Measurements from ENCODE around the gene TGFBRAP1. TPM values are rescaled to one million over a fixed set of nuclear protein-coding genes. Genes with fewer than 3 reads are reported as not detected.
"Not testable (repeated sequence)": the region's sequence is repeated elsewhere in the genome, so short reads cannot be mapped to it uniquely, and the experiment has no call there.

Gene TGFBRAP1
- total and polyA plus RNA-seq, 2 donors from 2014 or later = 6.7 to 25.8 TPM

DNA sequence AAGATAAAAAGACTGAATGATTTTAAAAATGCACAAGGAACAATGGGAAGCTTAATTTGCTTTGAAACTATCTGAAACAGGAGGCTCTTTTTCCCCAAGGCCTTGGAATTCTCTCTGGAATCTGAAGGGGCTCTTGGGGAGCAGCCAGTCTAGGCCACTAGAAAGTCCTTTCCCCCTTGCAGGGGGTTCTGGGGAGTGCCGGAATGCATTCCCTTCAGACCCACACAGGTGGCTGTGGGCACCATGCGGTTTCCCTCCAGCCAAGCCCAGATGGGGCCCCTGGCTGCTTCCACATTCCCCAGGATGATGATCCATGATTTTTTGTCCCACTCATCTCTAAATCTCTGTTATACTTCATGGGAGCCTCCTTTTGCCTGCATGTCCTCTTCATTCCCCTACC is 77.3 kb downstream of the TGFBRAP1 start:
- H3K27ac ChIP-seq (ENCODE audit: low read depth in 2 of 2, low read length in 2 of 2) = no peak overlapping the region

DNA sequence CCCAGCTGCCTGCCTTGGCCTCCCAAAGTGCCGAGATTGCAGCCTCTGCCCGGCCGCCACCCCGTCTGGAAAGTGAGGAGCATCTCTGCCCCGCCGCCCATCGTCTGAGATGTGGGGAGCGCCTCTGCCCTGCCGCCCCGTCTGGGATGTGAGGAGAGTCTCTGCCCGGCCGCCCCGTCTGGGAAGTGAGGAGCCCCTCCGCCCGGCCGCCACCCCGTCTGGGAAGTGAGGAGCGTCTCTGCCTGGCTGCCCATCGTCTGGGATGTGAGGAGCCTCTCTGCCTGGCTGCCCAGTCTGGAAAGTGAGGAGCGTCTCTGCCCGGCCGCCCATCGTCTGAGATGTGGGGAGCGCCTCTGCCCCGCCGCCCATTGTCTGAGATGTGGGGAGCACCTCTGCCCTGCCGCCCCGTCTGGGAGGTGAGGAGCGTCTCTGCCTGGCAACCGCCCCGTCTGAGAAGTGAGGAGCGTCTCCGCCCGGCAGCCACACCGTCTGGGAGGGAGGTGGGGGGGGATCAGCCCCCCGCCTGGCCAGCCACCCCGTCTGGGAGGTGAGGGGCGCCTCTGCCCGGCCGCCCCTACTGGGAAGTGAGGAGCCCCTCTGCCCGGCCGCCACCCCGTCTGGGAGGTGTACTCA is 78.4 kb downstream of the TGFBRAP1 start:
- intact Hi-C loops (cut with DNase I); H3K4me1 ChIP-seq (ENCODE audit: control insufficient read depth in 2 of 3, insufficient read depth in 2 of 3, low read depth in 1 of 3, low read length in 3 of 3); H3K36me3 ChIP-seq (ENCODE audit: control insufficient read depth in 2 of 3, insufficient read depth in 3 of 3, low read length in 3 of 3); H3K9me3 ChIP-seq (ENCODE audit: control insufficient read depth in 2 of 3, insufficient read depth in 1 of 3, low read length in 3 of 3); FAIRE-seq; H3K9ac ChIP-seq (ENCODE audit: low read length in 3 of 3); DNase-seq; H3K27me3 ChIP-seq (ENCODE audit: control insufficient read depth, insufficient read depth, low read length); H3K4me3 ChIP-seq (ENCODE audit: low read length in 3 of 3); H3K27ac ChIP-seq (ENCODE audit: low read depth in 2 of 2, low read length in 2 of 2): not testable (repeated sequence)

More for the DNA sequence above, 77.3 kb downstream of the TGFBRAP1 start:
- Histone ChIP-seq H3K4me1 (ENCODE audit: control insufficient read depth in 2 of 3, insufficient read depth in 2 of 3, low read depth in 1 of 3, low read length in 3 of 3) (no peaks in the 10 kb centered on the region), H3K4me3 (ENCODE audit: low read length in 3 of 3) (no peak overlapping the region), H3K27me3 (ENCODE audit: control insufficient read depth, insufficient read depth, low read length) (no peaks in the 10 kb centered on the region), H3K9ac (ENCODE audit: low read length in 3 of 3) (no peak overlapping the region), H3K36me3 (ENCODE audit: control insufficient read depth in 2 of 3, insufficient read depth in 3 of 3, low read length in 3 of 3) (no peaks in the 10 kb centered on the region), H3K9me3 (ENCODE audit: control insufficient read depth in 2 of 3, insufficient read depth in 1 of 3, low read length in 3 of 3) (no peaks in the 10 kb centered on the region)
- TF ChIP-seq, protein P1, sequence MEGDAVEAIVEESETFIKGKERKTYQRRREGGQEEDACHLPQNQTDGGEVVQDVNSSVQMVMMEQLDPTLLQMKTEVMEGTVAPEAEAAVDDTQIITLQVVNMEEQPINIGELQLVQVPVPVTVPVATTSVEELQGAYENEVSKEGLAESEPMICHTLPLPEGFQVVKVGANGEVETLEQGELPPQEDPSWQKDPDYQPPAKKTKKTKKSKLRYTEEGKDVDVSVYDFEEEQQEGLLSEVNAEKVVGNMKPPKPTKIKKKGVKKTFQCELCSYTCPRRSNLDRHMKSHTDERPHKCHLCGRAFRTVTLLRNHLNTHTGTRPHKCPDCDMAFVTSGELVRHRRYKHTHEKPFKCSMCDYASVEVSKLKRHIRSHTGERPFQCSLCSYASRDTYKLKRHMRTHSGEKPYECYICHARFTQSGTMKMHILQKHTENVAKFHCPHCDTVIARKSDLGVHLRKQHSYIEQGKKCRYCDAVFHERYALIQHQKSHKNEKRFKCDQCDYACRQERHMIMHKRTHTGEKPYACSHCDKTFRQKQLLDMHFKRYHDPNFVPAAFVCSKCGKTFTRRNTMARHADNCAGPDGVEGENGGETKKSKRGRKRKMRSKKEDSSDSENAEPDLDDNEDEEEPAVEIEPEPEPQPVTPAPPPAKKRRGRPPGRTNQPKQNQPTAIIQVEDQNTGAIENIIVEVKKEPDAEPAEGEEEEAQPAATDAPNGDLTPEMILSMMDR (IDR thresholded peaks at IDR 0.05; ENCODE audit: borderline replicate concordance, extremely low read depth, insufficient read depth) = no peak
- DNase-seq (no peak), FAIRE-seq (no peak)
- intact Hi-C loops (cut with DNase I) = no loop called here

DNA sequence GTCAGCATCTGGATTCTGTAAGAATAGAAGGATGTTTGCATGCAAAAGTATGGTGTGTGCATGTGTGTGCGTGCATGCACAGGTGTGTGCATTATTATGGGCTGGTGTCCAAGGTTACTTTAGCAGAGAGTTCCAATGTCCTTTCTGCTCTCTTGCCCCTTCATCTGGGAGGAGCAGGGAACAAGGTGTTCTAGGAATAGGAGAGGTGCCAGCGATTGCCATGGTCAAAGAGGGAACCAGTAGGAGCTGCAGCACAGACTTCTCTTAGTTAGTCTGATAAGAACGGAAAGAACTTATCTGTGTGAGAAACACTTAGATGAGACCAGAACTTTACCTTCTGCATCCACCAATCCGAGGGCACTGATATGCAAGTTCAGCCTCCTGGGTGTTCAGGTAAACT is 79.6 kb downstream of the TGFBRAP1 start:
- H3K4me3 ChIP-seq (ENCODE audit: low read length in 3 of 3) = no peak overlapping the region
- no peak overlapping the region for H3K27ac ChIP-seq (ENCODE audit: low read depth in 2 of 2, low read length in 2 of 2)
- no peaks in the 10 kb centered on the region for H3K4me1 ChIP-seq (ENCODE audit: control insufficient read depth in 2 of 3, insufficient read depth in 2 of 3, low read depth in 1 of 3, low read length in 3 of 3)
- H3K9ac ChIP-seq (ENCODE audit: low read length in 3 of 3) = no peak overlapping the region
- intact Hi-C loops (cut with DNase I) = no loop called here
- DNase-seq (no peak), FAIRE-seq (no peak)
- no peaks in the 10 kb centered on the region for H3K9me3 ChIP-seq (ENCODE audit: control insufficient read depth in 2 of 3, insufficient read depth in 1 of 3, low read length in 3 of 3)
- TF ChIP-seq, protein P1 (IDR thresholded peaks at IDR 0.05; ENCODE audit: borderline replicate concordance, extremely low read depth, insufficient read depth) = no peak
- H3K36me3 ChIP-seq (ENCODE audit: control insufficient read depth in 2 of 3, insufficient read depth in 3 of 3, low read length in 3 of 3) = no peaks in the 10 kb centered on the region
- H3K27me3 ChIP-seq (ENCODE audit: control insufficient read depth, insufficient read depth, low read length) = no peaks in the 10 kb centered on the region

DNA sequence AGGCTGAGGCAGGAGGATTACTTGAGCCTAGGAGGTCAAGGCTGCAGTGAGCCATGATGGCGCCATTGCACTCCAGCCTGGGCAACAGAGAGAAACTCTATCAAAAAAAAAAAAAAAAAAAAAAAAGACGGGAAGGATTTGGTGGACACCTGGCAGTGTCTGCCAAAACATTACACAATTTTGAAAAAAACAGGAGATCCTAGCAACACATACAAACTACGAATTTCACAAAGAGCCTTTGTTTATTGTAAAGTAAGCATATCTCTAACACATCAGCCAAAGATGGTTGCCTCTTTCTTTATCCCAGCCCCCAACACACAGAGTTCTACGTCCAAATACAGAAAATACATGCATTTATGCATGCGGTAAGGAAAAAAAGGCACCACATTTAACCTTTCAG is 80.4 kb downstream of the TGFBRAP1 start:
- H3K4me1 ChIP-seq (ENCODE audit: control insufficient read depth in 2 of 3, insufficient read depth in 2 of 3, low read depth in 1 of 3, low read length in 3 of 3) = no peaks in the 10 kb centered on the region
- DNase-seq = no peak
- H3K36me3 ChIP-seq (ENCODE audit: control insufficient read depth in 2 of 3, insufficient read depth in 3 of 3, low read length in 3 of 3) = no peaks in the 10 kb centered on the region
- H3K9me3 ChIP-seq (ENCODE audit: control insufficient read depth in 2 of 3, insufficient read depth in 1 of 3, low read length in 3 of 3) = no peaks in the 10 kb centered on the region
- H3K4me3 ChIP-seq (ENCODE audit: low read length in 3 of 3) = no peak overlapping the region
- H3K27me3 ChIP-seq (ENCODE audit: control insufficient read depth, insufficient read depth, low read length) = no peaks in the 10 kb centered on the region
- intact Hi-C loops (cut with DNase I) = no loop called here
- no peak overlapping the region for H3K27ac ChIP-seq (ENCODE audit: low read depth in 2 of 2, low read length in 2 of 2)
- FAIRE-seq = no peak
- TF ChIP-seq, protein P1 (IDR thresholded peaks at IDR 0.05; ENCODE audit: borderline replicate concordance, extremely low read depth, insufficient read depth) = no peak
- no peak overlapping the region for H3K9ac ChIP-seq (ENCODE audit: low read length in 3 of 3)
